Erythroblast (primary cell): ENCODE measurements around the gene RRH.
"Not testable (repeated sequence)": the region's sequence is repeated elsewhere in the genome, so short reads cannot be mapped to it uniquely, and the experiment has no call there.

Source experiments
- GATA1 ChIP-seq: IDR thresholded peaks from 2 replicates; pipeline ENCODE4 v1.6.1; 2011; ENCODE audit warnings: low read depth, mild to moderate bottlenecking, control low read depth, low read length, moderate library complexity
- POLR2A ChIP-seq: IDR thresholded peaks from 2 replicates; pipeline ENCODE4 v1.6.1; 2011; ENCODE audit warnings: mild to moderate bottlenecking, low read length

DNA sequence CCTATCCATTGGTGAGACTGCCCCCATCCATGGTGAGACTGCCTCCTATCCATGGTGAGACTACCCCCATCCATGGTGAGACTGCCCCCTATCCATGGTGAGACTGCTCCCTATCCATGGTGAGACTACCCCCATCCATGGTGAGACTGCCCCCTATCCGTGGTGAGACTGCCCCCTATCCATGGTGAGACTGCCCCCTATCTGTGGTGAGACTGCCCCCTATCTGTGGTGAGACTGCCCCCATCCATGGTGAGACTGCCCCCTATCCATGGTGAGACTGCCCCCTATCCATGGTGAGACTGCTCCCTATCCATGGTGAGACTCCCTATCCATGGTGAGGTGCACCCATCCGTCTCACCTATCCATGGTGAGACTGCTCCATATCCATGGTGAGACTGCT lies 47.8 kb downstream of the RRH start:
- TF ChIP-seq POLR2A, GATA1: not testable (repeated sequence)
